Measurements from ENCODE around the gene VIPR1.

Gene VIPR1, protein sequence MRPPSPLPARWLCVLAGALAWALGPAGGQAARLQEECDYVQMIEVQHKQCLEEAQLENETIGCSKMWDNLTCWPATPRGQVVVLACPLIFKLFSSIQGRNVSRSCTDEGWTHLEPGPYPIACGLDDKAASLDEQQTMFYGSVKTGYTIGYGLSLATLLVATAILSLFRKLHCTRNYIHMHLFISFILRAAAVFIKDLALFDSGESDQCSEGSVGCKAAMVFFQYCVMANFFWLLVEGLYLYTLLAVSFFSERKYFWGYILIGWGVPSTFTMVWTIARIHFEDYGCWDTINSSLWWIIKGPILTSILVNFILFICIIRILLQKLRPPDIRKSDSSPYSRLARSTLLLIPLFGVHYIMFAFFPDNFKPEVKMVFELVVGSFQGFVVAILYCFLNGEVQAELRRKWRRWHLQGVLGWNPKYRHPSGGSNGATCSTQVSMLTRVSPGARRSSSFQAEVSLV

DNA sequence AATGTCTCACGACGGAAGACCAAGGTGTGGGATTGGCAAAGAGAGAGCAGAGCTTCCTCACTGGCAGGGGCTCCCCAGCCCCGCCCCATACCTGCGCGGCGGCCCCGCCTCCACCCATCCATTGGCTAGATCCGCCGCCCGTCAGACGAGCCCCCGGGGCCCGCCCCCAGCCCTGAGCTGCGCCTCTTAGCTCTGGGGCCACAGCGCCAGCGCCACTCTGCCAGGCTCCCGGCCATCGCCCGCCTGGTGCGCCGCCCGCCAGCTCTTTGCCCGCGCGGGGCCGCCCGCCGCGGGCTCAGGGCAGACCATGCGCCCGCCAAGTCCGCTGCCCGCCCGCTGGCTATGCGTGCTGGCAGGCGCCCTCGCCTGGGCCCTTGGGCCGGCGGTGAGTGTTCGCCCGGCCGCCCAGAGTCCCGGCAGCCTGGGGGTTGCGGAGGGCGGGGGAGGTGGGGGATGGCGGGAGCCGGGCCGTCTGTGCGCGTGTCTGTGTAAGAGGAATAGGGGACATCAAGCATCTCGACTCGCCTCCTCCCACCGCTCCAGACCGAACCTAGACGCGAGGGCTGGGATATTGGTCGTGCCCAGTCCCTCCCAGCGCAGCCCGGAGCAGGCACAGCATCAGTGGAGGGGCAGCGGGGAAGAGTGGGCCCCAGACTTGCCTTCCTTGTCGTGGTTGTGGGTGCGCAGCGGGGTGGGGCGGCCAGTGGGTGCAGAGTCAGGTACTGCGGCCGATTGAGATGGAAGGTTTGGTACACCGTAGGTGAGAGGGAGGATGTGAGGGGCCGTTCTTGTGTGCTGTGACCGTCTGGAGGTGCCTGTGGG, at the start of gene VIPR1:
Gene VIPR1, plus strand, starts transcription at position 215 of the 822 bp plus-strand sequence. Its CDS starts 93 bp downstream, at position 308.
- no peak for DNase-seq

DNA sequence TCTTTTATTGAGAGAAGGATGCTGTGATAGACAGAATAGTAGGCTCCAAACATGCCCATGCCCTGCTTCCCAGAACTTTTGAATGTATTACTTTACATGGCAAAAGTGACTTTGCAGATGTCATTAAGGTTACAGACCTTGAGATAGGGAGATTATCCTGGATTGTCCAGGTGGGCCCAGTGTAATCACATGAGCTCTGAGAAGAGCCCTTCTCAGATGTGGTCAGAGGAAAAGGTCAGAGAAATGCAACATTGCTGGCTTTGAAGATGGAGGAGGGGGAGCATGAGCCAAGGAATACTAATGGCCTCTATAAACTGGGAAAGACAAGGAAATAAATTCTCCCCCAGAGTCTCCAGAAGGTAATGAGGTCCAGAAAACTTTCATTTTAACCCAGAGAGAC, 46.2 kb upstream of the VIPR1 start:
- no peak for DNase-seq

GRCh38 chr3:42459151-42459550, 43.3 kb upstream of the VIPR1 start:
- no peak for DNase-seq

- DNase-seq = no peak
Measured at GRCh38 chr3:42461762-42462161, 40.7 kb upstream of the VIPR1 start.

DNA sequence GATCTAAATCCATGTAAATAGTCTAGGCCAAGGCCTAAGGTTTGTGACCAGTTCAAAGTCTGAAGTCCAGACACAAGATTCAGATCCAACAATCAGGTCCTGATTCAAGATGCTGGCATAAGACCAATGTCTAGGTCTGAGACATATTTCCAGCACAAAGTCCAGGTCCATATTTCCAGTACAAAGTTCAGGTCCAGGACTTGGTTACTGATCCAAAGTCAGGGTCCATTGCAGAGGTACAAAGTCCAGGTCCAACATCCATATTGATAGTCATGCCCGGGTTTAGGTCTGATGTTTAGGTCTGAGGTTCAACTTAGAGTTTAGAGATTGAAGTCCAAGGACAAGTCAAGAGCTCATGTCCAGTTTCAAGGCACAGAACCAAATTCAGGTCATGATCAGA, 39.4 kb upstream of the VIPR1 start:
- no peak for DNase-seq

GRCh38 chr3:42468111-42468510, 34.3 kb upstream of the VIPR1 start:
- DNase-seq = no peak

- DNase-seq = no peak
Measured at GRCh38 chr3:42472555-42472954, 29.9 kb upstream of the VIPR1 start.

DNA sequence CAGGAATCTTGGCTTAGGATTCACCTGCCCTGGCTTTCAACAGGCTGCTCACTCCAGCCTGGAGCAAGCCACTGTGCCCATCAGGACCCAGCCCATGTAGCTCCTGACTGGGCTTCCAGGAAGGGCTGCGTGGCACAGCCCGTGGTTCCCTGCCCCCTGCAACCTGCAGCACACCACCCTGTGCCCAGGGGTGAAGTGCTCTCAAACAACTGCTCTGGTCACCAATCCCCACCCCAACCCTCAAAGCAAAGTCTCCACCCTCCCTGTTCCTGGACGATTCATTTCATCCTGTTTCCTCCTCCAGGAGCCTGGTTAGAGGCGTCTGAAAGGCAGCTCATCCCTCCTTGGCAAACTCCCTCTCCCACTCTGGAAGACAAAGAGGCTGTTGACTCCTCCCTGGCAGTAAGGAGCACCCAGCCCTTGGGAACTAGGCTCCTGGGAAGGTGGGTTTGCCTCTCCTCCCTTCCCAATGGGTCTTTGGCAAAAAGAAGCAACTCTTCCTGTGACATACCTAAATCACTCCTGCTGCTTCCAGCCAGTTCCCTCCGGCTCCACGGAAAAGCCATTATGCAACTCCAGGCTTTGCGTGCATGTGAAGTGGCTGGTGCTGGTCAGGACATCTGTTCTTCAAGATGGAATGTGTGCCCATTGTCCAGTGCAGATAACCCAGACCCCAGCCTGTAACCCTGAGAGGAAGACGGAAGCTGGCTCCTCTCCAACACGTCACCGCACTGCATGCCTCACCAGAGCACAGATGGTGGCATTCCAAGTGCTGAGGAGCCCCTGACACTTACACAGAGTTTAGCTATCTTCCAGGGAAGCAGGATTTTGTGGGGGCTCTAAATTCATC, 29.1 kb upstream of the VIPR1 start:
- no peak for DNase-seq

DNA sequence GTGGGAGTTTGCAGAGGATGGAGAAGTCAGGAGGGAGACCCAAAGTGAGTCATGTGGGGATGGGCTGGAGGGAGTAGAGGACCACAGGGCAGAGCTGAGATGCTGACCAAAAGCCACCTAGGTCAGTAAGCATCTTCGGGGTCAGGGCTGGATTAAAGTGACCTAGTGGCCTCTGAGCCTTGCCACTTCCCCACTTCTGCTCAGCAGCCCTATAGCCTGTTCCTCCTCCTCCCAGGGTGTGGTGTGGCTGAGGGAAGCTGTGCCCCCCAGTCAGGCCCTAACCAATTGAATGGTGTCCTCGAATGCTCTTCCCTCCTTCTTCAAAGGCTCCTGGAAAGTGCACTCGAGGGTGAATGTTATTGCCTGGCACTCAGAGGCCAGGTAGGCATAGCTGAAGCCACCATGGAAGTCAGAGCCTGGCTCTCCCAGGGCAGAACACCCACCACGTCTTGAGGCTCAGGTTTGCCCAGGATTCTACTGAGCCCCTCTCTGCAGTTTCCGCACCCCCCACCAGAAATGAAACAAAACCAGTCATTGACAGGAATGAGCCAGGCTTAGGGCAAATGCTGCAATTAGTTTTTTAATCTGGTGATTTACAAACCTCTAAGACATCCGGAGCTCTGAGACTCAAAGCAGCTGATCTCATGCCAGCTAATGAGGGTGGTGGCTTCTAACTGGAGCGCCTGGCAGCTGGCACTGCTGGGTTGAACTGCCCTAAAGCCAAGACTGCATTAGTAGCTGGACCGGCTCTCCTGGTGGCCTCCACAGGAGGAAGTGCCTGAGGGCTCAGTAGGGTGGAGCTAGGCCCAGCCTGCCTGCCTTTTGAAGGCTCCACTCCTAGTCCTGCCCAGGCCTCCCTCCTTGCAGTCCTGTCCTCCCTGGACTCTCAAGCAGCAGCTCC, 26.0 kb upstream of the VIPR1 start:
- no peak for DNase-seq

DNA sequence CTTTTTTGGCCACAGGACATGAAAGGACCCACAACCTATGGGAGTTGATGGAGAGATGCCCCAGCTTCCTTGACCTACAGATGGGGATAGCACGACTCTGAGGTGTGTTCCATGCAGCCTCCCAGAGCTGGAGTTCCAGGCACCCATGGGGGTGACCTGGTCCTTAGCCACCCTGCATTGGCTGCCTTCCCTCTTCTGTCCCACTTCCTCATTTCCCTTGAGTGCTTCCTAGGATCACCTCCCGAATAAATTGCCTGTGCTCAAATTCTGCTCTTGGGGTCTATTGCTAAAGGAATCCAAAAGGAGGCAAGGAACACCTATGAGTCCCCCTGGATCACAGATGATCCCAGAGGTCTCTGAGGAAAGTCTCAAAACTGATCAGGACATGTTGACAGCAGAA, 24.7 kb upstream of the VIPR1 start:
- no peak for DNase-seq

- no peak for DNase-seq
Measured at GRCh38 chr3:42478830-42479229, 23.6 kb upstream of the VIPR1 start.

GRCh38 chr3:42486814-42487565, 15.5 kb upstream of the VIPR1 start:
- DNase-seq = no peak

GRCh38 chr3:42488687-42489086, 13.8 kb upstream of the VIPR1 start:
- DNase-seq = no peak

GRCh38 chr3:42489116-42489936, 13.1 kb upstream of the VIPR1 start:
- no peak for DNase-seq

GRCh38 chr3:42489937-42490227, 12.6 kb upstream of the VIPR1 start:
- no peak for DNase-seq

- DNase-seq = no peak
Measured at GRCh38 chr3:42490243-42490642, 12.2 kb upstream of the VIPR1 start.

GRCh38 chr3:42491881-42492507, 10.4 kb upstream of the VIPR1 start:
- DNase-seq = no peak

DNA sequence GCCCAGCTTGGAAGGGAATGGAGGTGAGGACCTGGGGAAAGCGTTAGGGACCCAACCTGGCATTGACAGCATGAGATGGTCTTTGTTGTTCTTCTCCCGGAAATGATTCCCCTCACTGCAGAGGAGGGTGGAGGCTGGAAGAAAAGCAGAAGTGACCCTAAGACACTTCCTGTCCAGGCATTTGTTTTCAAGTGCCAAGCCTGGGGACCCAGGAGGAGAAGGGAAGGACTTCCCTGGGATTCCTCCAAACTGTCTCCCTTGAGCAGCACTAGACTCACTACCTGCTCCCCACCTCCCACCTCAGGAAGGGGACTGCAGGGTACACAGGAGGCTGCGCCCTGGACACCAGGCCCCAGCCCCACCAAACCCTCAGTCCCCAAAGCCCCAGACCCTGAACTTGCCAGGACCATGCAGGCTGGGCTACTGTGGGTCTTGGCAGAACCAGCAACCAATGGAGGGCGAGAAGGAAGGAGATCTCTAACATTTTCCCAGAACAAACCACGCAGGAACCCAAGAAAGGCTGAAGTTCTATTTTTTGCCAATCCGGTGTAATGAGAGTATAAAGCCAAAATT, 9.8 kb upstream of the VIPR1 start:
- no peak for DNase-seq

GRCh38 chr3:42493126-42493797, 9.2 kb upstream of the VIPR1 start:
- DNase-seq = no peak
